Endothelial cell of umbilical vein (primary cell): Measurements from ENCODE around the gene GPN3. TPM values are rescaled to one million over a fixed set of nuclear protein-coding genes. Genes with fewer than 3 reads are reported as not detected.

Experiments used
- Bru-seq: library from RNA; stranded (reverse); fragments of 400-500 nt; gene quantifications from one replicate; lab custom pipeline; 2021; lab: Mats Ljungman, UMichigan
- BruChase-seq, 2 experiments: library from RNA; stranded (reverse); fragments of 400-500 nt; gene quantifications; one replicate each; lab custom pipeline; 2021; lab: Mats Ljungman, UMichigan
- BruUV-seq: library from RNA; stranded (reverse); fragments of 400-500 nt; replicated peaks from 2 replicates; lab custom pipeline; 2021; lab: Mats Ljungman, UMichigan
- CTCF ChIA-PET: fragments of 300-600, 350-600 bp; sonication (Branson Sonifier 250); formaldehyde crosslinking; loops from one replicate; lab custom pipeline; 2021; ENCODE audit warnings: antibody characterized with exemption, inconsistent platforms; lab: Charles Lee
- POLR2A ChIA-PET: fragments of 300-600, 350-600 bp; sonication (Branson Sonifier 250); formaldehyde crosslinking; loops from one replicate; lab custom pipeline; 2021; ENCODE audit warnings: antibody characterized with exemption, inconsistent platforms; lab: Charles Lee
- DNase-seq: peaks from one replicate; pipeline ENCODE4 v3.0.0-alpha.2; 2011; ENCODE audit warnings: low read depth, low spot score
- FAIRE-seq: peaks from 2 replicates; lab custom pipeline; 2011; peaks lifted over from hg19 to GRCh38; lab: Jason Lieb, UNC
- H2AFZ ChIP-seq: 2 replicates; pipeline ENCODE4 v1.6.0; 2012; ENCODE audit warnings: low read depth, low read length, control low read depth, inconsistent platforms
- H3K27ac ChIP-seq: 2 replicates; pipeline ENCODE4 v1.5.1; 2011; ENCODE audit warnings: low read depth, mild to moderate bottlenecking, control low read depth, low read length, moderate library complexity; ENCODE audit not compliant: insufficient read depth
- H3K27me3 ChIP-seq, 2 experiments: 2 replicates each; pipeline versions ENCODE4 v1.6.0 to v1.6.1; 2011; ENCODE audit warnings: low read length in 2 of 2, mixed read lengths in 1 of 2; ENCODE audit not compliant: control insufficient read depth in 2 of 2, insufficient read depth in 2 of 2
- H3K36me3 ChIP-seq, 2 experiments: 2 replicates in 1 of 2; 3 replicates in 1 of 2; pipeline ENCODE4 v1.5.1; 2011; ENCODE audit warnings: low read length in 2 of 2, mild to moderate bottlenecking in 1 of 2, moderate library complexity in 1 of 2; ENCODE audit not compliant: control insufficient read depth in 2 of 2, insufficient read depth in 2 of 2; ENCODE audit errors: extremely low read depth in 1 of 2
- H3K4me1 ChIP-seq: 3 replicates; pipeline ENCODE4 v1.5.1; 2011; ENCODE audit warnings: mild to moderate bottlenecking, low read length; ENCODE audit not compliant: control insufficient read depth, insufficient read depth; ENCODE audit errors: extremely low read depth
- H3K4me2 ChIP-seq: 2 replicates; pipeline ENCODE4 v1.6.1; 2011; ENCODE audit warnings: low read length, control low read depth, mixed read lengths; ENCODE audit not compliant: insufficient read depth
- H3K4me3 ChIP-seq, 3 experiments: fragments of 200-600 bp in 1 of 3; sonication (generic), shearing (Covaris generic) in 1 of 3; replicated peaks in 1 of 3; 2 replicates each; pipeline ENCODE4 v1.5.1; 2011 to 2016; ENCODE audit warnings: control low read depth in 3 of 3, low read length in 3 of 3, mild to moderate bottlenecking in 2 of 3, inconsistent platforms in 1 of 3, low read depth in 1 of 3, moderate library complexity in 1 of 3; ENCODE audit not compliant: insufficient read depth in 1 of 3
- H3K79me2 ChIP-seq: 2 replicates; pipeline ENCODE4 v1.6.0; 2012; ENCODE audit warnings: low read length, inconsistent platforms; ENCODE audit not compliant: control insufficient read depth, insufficient read depth
- H3K9ac ChIP-seq: replicated peaks from 2 replicates; pipeline ENCODE3; 2011; ENCODE audit warnings: low read length, control low read depth; ENCODE audit not compliant: insufficient read depth; ENCODE audit errors: extremely low read depth
- H3K9me1 ChIP-seq: replicated peaks from 3 replicates; pipeline ENCODE4 v1.6.0; 2011; ENCODE audit warnings: mild to moderate bottlenecking, low read length; ENCODE audit not compliant: control insufficient read depth, insufficient read depth; ENCODE audit errors: extremely low read depth
- H3K9me3 ChIP-seq: replicated peaks from 2 replicates; pipeline ENCODE4 v1.5.1; 2012; ENCODE audit warnings: low read length, inconsistent platforms; ENCODE audit not compliant: control insufficient read depth, insufficient read depth
- H4K20me1 ChIP-seq: replicated peaks from 2 replicates; pipeline ENCODE3; 2011; ENCODE audit warnings: mild to moderate bottlenecking, low read length; ENCODE audit not compliant: control insufficient read depth, insufficient read depth; ENCODE audit errors: extremely low read depth
- CTCF ChIP-seq, 2 donors: IDR thresholded peaks; 1 replicate in 1 of 2; 2 replicates in 1 of 2; pipeline ENCODE4 v1.5.1; 2011; ENCODE audit warnings: low read length in 2 of 2, mild to moderate bottlenecking in 2 of 2, moderate library complexity in 2 of 2, control low read depth in 1 of 2, inconsistent platforms in 1 of 2, low read depth in 1 of 2; ENCODE audit not compliant: insufficient read depth in 1 of 2; ENCODE audit errors: extremely low read depth in 1 of 2
- EZH2 ChIP-seq: IDR thresholded peaks from 2 replicates; pipeline ENCODE4 v1.6.1; 2012; ENCODE audit warnings: borderline replicate concordance, low read depth, mild to moderate bottlenecking, moderate library complexity, low read length, inconsistent platforms; ENCODE audit not compliant: severe bottlenecking
- FOS ChIP-seq: IDR thresholded peaks from 2 replicates; pipeline ENCODE4 v1.6.1; 2011; ENCODE audit warnings: mild to moderate bottlenecking, low read length, moderate library complexity, borderline replicate concordance; ENCODE audit not compliant: insufficient read depth
- GATA2 ChIP-seq: IDR thresholded peaks from 2 replicates; pipeline ENCODE4 v1.7.0; 2011; ENCODE audit warnings: low read depth, mild to moderate bottlenecking, moderate library complexity, mixed read lengths, low read length; ENCODE audit not compliant: insufficient read length, insufficient read depth
- MAX ChIP-seq: IDR thresholded peaks from 2 replicates; pipeline ENCODE4 v1.6.1; 2011; ENCODE audit not compliant: insufficient read depth, insufficient read length
- MYC ChIP-seq: IDR thresholded peaks from one replicate; pipeline ENCODE4 v1.6.1; 2011; ENCODE audit warnings: mild to moderate bottlenecking, low read depth, low read length
- POLR2A ChIP-seq: IDR thresholded peaks from 2 replicates; pipeline ENCODE4 v1.6.1; 2012; ENCODE audit warnings: low read depth, mild to moderate bottlenecking, control low read depth, low read length
- POLR2AphosphoS5 ChIP-seq: IDR thresholded peaks from 2 replicates; pipeline ENCODE4 v1.6.1; 2012; ENCODE audit warnings: low read depth, mild to moderate bottlenecking, control low read depth, low read length, moderate library complexity; ENCODE audit not compliant: insufficient read depth
- dilution Hi-C: fragments of 300-500 bp; cut with MboI; formaldehyde crosslinking; loops from one replicate; pipeline ENCODE4 v1.15.0; 2019; ENCODE audit warnings: low sequenced_read_pairs; ENCODE audit not compliant: extremely low pct_ligation_motif_present
- intact Hi-C: fragments of 100-400 bp; cut with micrococcal nuclease; formaldehyde crosslinking; loops from one replicate; pipeline ENCODE4 v1.10.0; 2022
- long read RNA-seq: library from polyadenylated mRNA; stranded (forward); transcript quantifications from one replicate; pipeline ENCODE4 v2.0.0, GENCODE V29; 2021
- polyA minus RNA-seq, 3 experiments: library from RNA; depleted of rRNA, polyadenylated mRNA; stranded (reverse); fragments of >200 nt; gene quantifications; 1 replicate in 1 of 3; 2 replicates in 2 of 3; pipeline ENCODE4 v1.2.3, GENCODE V29; 2011
- polyA plus RNA-seq, 4 experiments: library from polyadenylated mRNA; depleted of rRNA in 3 of 4; stranded (reverse) in 3 of 4; unstranded in 1 of 4; fragments of >200 nt; gene quantifications; 2 replicates each; pipeline versions ENCODE4 v1.2.1 to v1.2.3, GENCODE V29; 2011 to 2012; ENCODE audit warnings: missing spikeins in 1 of 4
- total RNA-seq: library from RNA; stranded (reverse); gene quantifications from 2 replicates; pipeline ENCODE4 v1.2.3, GENCODE V29; 2021

The GPN3 gene
- total RNA-seq, result 25.0 and 29.6 TPM in 2 replicates
- 17.8 and 26.6 TPM in 2 replicates for polyA plus RNA-seq
- 19.2 and 20.8 TPM in 2 replicates for polyA plus RNA-seq (2011; cell fraction: cytosol; rRNA removed)
- polyA plus RNA-seq (2011; cell fraction: nucleus; rRNA removed), result 7.0 and 14.1 TPM in 2 replicates
- polyA plus RNA-seq (2012), result 26.9 and 36.5 TPM in 2 replicates
- 24.9 and 29.0 TPM in 2 replicates for polyA minus RNA-seq
- polyA minus RNA-seq (2011; cell fraction: cytosol; rRNA and poly(A)+ RNA removed), result 19.6 TPM
- polyA minus RNA-seq (2011; cell fraction: nucleus; rRNA and poly(A)+ RNA removed), result 1.3 and 7.8 TPM in 2 replicates
- Bru-seq, nascent RNA, result percentile 54 among the genes with signal in this experiment
- BruChase-seq, experiment 1, labeled RNA remaining after a 6-hour chase, result percentile 75 among the genes with signal in this experiment
- BruChase-seq, experiment 2, labeled RNA remaining after a 2-hour chase, result percentile 61 among the genes with signal in this experiment
- long read RNA-seq, transcript GPN3-201 (8 exons, 1,468 nt), result major isoform, 146 of 163 reads
- long read RNA-seq, partial matches to known transcripts, result 2 of 163 reads
- long read RNA-seq, other reads (novel, unspliced or antisense), result 11 of 163 reads

GRCh38 chr12:110468214-110469048, at the start of gene GPN3, which contains the start of gene FAM216A:
GPN3 (minus strand) TSS chr12:110468257; CDS start chr12:110468203, 54 bp downstream.
FAM216A (plus strand) TSS chr12:110468845; CDS start chr12:110468876, 31 bp downstream.
- peak within 1 kb of the TSS; percentile 94 for H2AFZ ChIP-seq
- no peaks in the 10 kb centered on the region for H3K9me1 ChIP-seq
- H4K20me1 ChIP-seq, result no peaks in the 10 kb centered on the region
- peaks cover 22% of the 10 kb centered on the region for H3K79me2 ChIP-seq
- intact Hi-C loops, result loop anchor here (1.0 to 5.0 kb wide), 9 partner anchors 18 to 420 kb away; partner anchors contain the start of genes ARPC3, PPP1CC, PPTC7 and RAD9B
- peak within 1 kb of the TSS; percentile 97 for H3K4me2 ChIP-seq
- H3K27me3 ChIP-seq, result no peaks in the 10 kb centered on the region
- FAIRE-seq (peak; percentile 99), DNase-seq (peak; percentile 98)
- ChIA-PET POLR2A (interaction anchor here (1.0 to 1.5 kb wide), 4 partner anchors 18 to 227 kb away, joined by 3 to 16 read pairs (median 4); partner anchors contain the start of genes ARPC3, RAD9B and VPS29), CTCF (interaction anchor here (0.7 to 3.8 kb wide), 23 partner anchors 9 to 145 kb away, joined by 3 to 99 read pairs (median 5); partner anchors contain the start of genes ARPC3, RAD9B, TCTN1 and VPS29)
- peaks cover 13% of the 10 kb centered on the region for H3K4me1 ChIP-seq
- H3K9ac ChIP-seq, result peak within 1 kb of the TSS; percentile 86
- no peaks in the 10 kb centered on the region for H3K9me3 ChIP-seq
- H3K36me3 ChIP-seq, result no peaks in the 10 kb centered on the region
- TF ChIP-seq EZH2 (no peak), POLR2AphosphoS5 (peak; percentile 31), CTCF (IDR thresholded peaks at IDR 0.05; ENCODE audit: extremely low read depth in 1 of 2, insufficient read depth in 1 of 2, low read depth in 1 of 2, low read length in 2 of 2) (no peak), FOS (peak; percentile 8), POLR2A (peak; percentile 64), GATA2 (no peak), MAX (peak; percentile 48), MYC (peak; percentile 79)
- dilution Hi-C loops, result no loop called here
- BruUV-seq, result no TSS peak
- H3K4me3 ChIP-seq, result peak within 1 kb of the TSS; percentile 60 to 84 (median 77)
- H3K27ac ChIP-seq, result peak within 1 kb of the TSS; percentile 52
